Stimulated activated naive CD8-positive, alpha-beta T cell treated with anti-CD3 and anti-CD28 coated beads, Interleukin-15, Interleukin-2, amounts not matched to agents 100 U/mL and 50 U/mL, for 24 hours (primary cell): ENCODE results near the gene MELTF.

Experiments used
- ATAC-seq: fragments of 150-1000 bp; cut with Tn5 transposase; one replicate; pipeline ENCODE4 v1.10.0; 2021
- DNase-seq: peaks from one replicate; pipeline ENCODE4 v3.0.0; 2021

MELTF gene

GRCh38 chr3:196968233-196969133 lies 61.1 kb downstream of the MELTF start, which contains the start of gene PIGZ:
Gene PIGZ, minus strand, starts transcription at chr3:196968833. Its CDS starts 16,802 bp downstream, at chr3:196952031.
- peak; percentile 67 for ATAC-seq

GRCh38 chr3:196967412-196968232 lies 62.0 kb downstream of the MELTF start:
- ATAC-seq (no peak), DNase-seq (no peak)

More at GRCh38 chr3:196968233-196969133, 61.1 kb downstream of the MELTF start, which contains the start of gene PIGZ:
- DNase-seq, result peak; percentile 59

GRCh38 chr3:196966526-196967401 lies 62.9 kb downstream of the MELTF start:
- DNase-seq (no peak), ATAC-seq (no peak)

GRCh38 chr3:196965804-196966173 lies 63.8 kb downstream of the MELTF start:
- no peak for ATAC-seq

GRCh38 chr3:196965112-196965803 lies 64.4 kb downstream of the MELTF start:
- no peak for DNase-seq
- ATAC-seq, result no peak

More at GRCh38 chr3:196965804-196966173, 63.8 kb downstream of the MELTF start:
- DNase-seq, result no peak

GRCh38 chr3:196963631-196963953 lies 66.0 kb downstream of the MELTF start:
- no peak for DNase-seq
- no peak for ATAC-seq

GRCh38 chr3:196962930-196963630 lies 66.5 kb downstream of the MELTF start:
- no peak for ATAC-seq

GRCh38 chr3:196962108-196962929 lies 67.3 kb downstream of the MELTF start:
- no peak for DNase-seq
- ATAC-seq, result no peak

More at GRCh38 chr3:196962930-196963630, 66.5 kb downstream of the MELTF start:
- DNase-seq, result no peak

- DNase-seq, result no peak
- ATAC-seq, result no peak
Observed at GRCh38 chr3:196954832-196955231, 74.8 kb downstream of the MELTF start.
